ENCODE results near the gene NAMPT.

- TF ChIP-seq, protein P1, sequence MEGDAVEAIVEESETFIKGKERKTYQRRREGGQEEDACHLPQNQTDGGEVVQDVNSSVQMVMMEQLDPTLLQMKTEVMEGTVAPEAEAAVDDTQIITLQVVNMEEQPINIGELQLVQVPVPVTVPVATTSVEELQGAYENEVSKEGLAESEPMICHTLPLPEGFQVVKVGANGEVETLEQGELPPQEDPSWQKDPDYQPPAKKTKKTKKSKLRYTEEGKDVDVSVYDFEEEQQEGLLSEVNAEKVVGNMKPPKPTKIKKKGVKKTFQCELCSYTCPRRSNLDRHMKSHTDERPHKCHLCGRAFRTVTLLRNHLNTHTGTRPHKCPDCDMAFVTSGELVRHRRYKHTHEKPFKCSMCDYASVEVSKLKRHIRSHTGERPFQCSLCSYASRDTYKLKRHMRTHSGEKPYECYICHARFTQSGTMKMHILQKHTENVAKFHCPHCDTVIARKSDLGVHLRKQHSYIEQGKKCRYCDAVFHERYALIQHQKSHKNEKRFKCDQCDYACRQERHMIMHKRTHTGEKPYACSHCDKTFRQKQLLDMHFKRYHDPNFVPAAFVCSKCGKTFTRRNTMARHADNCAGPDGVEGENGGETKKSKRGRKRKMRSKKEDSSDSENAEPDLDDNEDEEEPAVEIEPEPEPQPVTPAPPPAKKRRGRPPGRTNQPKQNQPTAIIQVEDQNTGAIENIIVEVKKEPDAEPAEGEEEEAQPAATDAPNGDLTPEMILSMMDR (IDR thresholded peaks at IDR 0.05; ENCODE audit: low read length), result no peak
- TF ChIP-seq EZH2 (IDR thresholded peaks at IDR 0.05; ENCODE audit: borderline replicate concordance, low read length), result no peak
Observed at GRCh38 chr7:106238830-106239229, 46.0 kb downstream of the NAMPT start.
